Left hindlimb (tissue), 1 donor: Measurements from ENCODE around the gene C1QTNF12.
A peak's percentile ranks its signal among the peaks of the same experiment; 100 is the strongest.
"Not testable (repeated sequence)": the region's sequence is repeated elsewhere in the genome, so short reads cannot be mapped to it uniquely, and the experiment has no call there.

ENCODE experiments used
- DNase-seq: peaks from one replicate; pipeline ENCODE4 v3.0.0-alpha.2; 2018

C1QTNF12 gene

DNA sequence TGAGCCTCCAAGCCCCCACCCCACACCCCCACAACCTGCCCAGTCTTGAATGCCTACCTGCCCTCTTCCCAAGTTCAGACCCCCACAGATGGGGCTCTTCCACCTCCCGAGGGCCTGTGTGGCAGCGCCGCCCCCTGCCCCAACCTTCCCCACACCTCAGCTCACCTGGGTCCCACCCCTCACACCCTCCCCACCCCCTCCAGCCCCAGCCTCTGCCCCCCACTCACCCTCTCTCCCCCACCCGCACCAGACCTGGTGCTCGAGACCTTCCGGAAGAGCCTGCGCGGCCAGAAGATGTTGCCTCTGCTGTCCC is 49.4 kb downstream of the C1QTNF12 start:
- DNase-seq, result peak; percentile 27

DNA sequence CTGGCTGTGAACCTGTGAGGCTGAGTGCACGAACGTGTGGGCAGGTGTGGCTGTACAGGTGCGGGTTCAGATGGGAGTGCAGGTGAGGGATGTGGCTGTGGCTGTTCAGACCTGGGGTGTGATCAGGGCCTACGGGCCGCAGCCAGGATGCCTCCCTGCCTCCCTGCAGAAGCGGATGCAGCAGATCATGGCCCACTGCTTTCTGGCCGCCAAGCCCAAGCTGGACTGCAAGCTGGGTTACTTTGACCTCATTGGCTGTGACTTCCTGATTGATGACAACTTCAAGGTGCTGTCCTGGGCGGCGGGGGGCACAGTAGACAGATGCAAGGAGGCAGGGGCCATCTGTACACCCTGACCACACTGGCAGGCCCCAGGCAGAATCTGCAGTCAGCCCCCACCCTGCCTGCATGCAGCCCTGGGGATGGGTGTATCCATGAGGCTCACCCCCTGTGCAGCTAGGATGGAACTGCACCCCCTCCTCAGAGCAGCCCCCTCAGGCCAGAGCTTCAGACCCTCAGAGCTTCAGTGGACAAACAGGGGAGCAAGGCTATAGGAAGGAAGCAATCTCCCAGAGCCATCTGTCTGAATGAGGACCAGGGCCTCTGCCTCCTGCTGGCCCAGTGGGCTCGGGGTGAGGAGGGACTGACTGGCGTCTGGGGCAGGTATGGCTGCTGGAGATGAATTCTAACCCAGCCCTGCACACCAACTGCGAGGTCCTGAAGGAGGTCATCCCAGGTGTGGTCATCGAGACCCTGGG is 49.9 kb downstream of the C1QTNF12 start:
- DNase-seq, result peak; percentile 25

DNA sequence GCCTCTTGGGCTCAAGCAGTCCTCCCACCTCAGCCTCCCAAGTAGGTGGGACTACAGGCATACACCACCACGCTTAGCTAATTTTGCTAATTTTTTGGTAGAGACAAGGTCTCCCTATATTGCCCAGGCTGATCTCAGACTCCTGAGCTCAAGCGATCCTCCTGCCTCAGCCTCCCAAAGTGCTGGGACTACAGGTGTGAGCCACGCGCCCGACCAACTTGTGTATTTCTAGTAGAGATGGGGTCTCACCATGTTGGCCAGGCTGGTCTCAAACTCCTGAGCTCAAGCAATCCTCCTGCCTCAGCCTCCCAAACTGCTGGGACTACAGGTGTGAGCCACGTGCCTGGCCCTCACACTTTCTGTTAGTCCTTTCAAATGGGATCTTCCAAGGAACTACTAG is 50.8 kb downstream of the C1QTNF12 start:
- DNase-seq, result not testable (repeated sequence)

DNA sequence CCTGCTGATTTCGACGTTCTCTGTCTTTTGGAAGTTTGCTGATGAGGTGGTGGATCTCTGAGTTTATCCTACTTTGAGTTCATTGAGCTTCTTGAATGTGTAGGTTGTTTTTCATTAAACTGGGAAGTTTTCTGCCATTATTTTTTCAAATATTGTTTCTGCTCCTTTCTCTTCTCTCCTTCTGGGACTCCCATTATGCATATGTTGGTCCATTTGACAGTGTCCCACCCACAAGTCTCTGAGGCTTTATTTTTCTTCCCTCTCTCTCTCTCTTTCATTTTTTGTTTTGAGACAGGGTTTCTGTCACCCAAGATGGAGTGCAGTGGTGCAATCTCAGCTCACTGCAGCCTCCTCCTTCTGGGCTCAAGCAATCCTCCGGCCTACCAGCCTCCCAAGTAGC is 51.8 kb downstream of the C1QTNF12 start:
- DNase-seq, result no peak
